OCI-LY3 (cell line): Measurements from ENCODE around the gene PSME2.

ENCODE experiments used
- H2AFZ ChIP-seq: fragments of 200-600, 300-600 bp; shearing (Covaris generic); 2 replicates; pipeline ENCODE4 v1.6.0; 2014; ENCODE audit warnings: antibody characterized with exemption, low read depth, low read length
- H3K27ac ChIP-seq: fragments of 200-600, 300-600 bp; sonication (generic); 2 replicates; pipeline ENCODE4 v1.5.1; 2014; ENCODE audit warnings: mild to moderate bottlenecking, low read length, moderate library complexity, mixed read lengths
- H3K27me3 ChIP-seq: fragments of 200-600, 300-600 bp; sonication (generic); 2 replicates; pipeline ENCODE4 v1.6.1; 2014; ENCODE audit warnings: low read depth, low read length, mixed read lengths
- H3K36me3 ChIP-seq: fragments of 200-600, 300-600 bp; sonication (generic); replicated peaks from 2 replicates; pipeline ENCODE3; 2014; ENCODE audit warnings: low read depth, low read length, mixed read lengths
- H3K4me1 ChIP-seq: fragments of 300-600, 200-600 bp; sonication (generic); 2 replicates; pipeline ENCODE4 v1.6.1; 2014; ENCODE audit warnings: low read length, mixed read lengths
- H3K4me2 ChIP-seq: fragments of 200-600, 300-600 bp; sonication (generic); 2 replicates; pipeline ENCODE4 v1.6.1; 2014; ENCODE audit warnings: low read length, mixed read lengths
- H3K4me3 ChIP-seq: fragments of 300-600, 200-600 bp; sonication (generic); 2 replicates; pipeline ENCODE4 v1.5.1; 2014; ENCODE audit warnings: antibody characterized with exemption, mild to moderate bottlenecking, low read length, moderate library complexity
- H3K79me2 ChIP-seq: fragments of 300-600, 200-600 bp; shearing (Covaris generic); 2 replicates; pipeline ENCODE4 v1.6.1; 2014; ENCODE audit warnings: mild to moderate bottlenecking, low read length, mixed read lengths
- H3K9ac ChIP-seq: fragments of 300-600, 200-600 bp; shearing (Covaris generic); 2 replicates; pipeline ENCODE4 v1.6.0; 2014; ENCODE audit warnings: mild to moderate bottlenecking, low read length, moderate library complexity
- H3K9me3 ChIP-seq: fragments of 200-600, 300-600 bp; shearing (Covaris generic); 2 replicates; pipeline ENCODE4 v1.6.1; 2014; ENCODE audit warnings: low read length, mixed read lengths; ENCODE audit not compliant: insufficient read depth
- H4K20me1 ChIP-seq: fragments of 200-600, 300-600 bp; sonication (generic); 2 replicates; pipeline ENCODE4 v1.6.1; 2016; ENCODE audit warnings: low read length, mixed read lengths; ENCODE audit not compliant: insufficient read depth
- CTCF ChIP-seq: fragments of 200-600, 300-600 bp; sonication (generic); IDR thresholded peaks from 2 replicates; pipeline ENCODE4 v1.5.1; 2014; ENCODE audit warnings: antibody characterized with exemption, low read length, low read depth
- EZH2phosphoT487 ChIP-seq: fragments of 200-600 bp; shearing (Covaris generic); IDR thresholded peaks from 2 replicates; pipeline ENCODE4 v1.6.1; 2018; ENCODE audit warnings: antibody characterized with exemption, mixed run types, low read depth

PSME2 gene

GRCh38 chr14:24126939-24127338 lies 19.5 kb downstream of the PSME2 start:
- Histone ChIP-seq H3K27me3 (no peaks in the 10 kb centered on the region), H3K4me3 (no peak overlapping the region), H3K4me1 (peaks cover 32% of the 10 kb centered on the region), H3K27ac (no peak overlapping the region), H3K9ac (no peak overlapping the region), H3K4me2 (no peak overlapping the region), H3K36me3 (peaks cover 13% of the 10 kb centered on the region), H2AFZ (no peak overlapping the region), H3K79me2 (no peaks in the 10 kb centered on the region), H4K20me1 (no peaks in the 10 kb centered on the region), H3K9me3 (no peaks in the 10 kb centered on the region)
- TF ChIP-seq EZH2phosphoT487 (no peak), CTCF (no peak)

- peaks cover 19% of the 10 kb centered on the region for H3K4me1 ChIP-seq
- no peaks in the 10 kb centered on the region for H3K27me3 ChIP-seq
- no peaks in the 10 kb centered on the region for H3K9me3 ChIP-seq
- H2AFZ ChIP-seq, result peak overlapping the region; percentile 47; the same call in 1 of the 2 replicates
- H4K20me1 ChIP-seq, result no peaks in the 10 kb centered on the region
- peaks cover 32% of the 10 kb centered on the region for H3K36me3 ChIP-seq
- H3K4me2 ChIP-seq, result peak overlapping the region; percentile 67
- H3K4me3 ChIP-seq, result peak overlapping the region; percentile 27
- H3K79me2 ChIP-seq, result no peaks in the 10 kb centered on the region
- H3K27ac ChIP-seq, result peak overlapping the region; percentile 87
- peak overlapping the region; percentile 43; the same call in 1 of the 2 replicates for H3K9ac ChIP-seq
- no peak for TF ChIP-seq CTCF
- TF ChIP-seq EZH2phosphoT487, result no peak
Observed at GRCh38 chr14:24123424-24124417, 22.7 kb downstream of the PSME2 start.

GRCh38 chr14:24122898-24123297 lies 23.5 kb downstream of the PSME2 start:
- no peak overlapping the region for H3K9ac ChIP-seq
- H3K36me3 ChIP-seq, result peaks cover 39% of the 10 kb centered on the region
- H3K4me2 ChIP-seq, result no peak overlapping the region
- peaks cover 19% of the 10 kb centered on the region for H3K4me1 ChIP-seq
- no peaks in the 10 kb centered on the region for H3K79me2 ChIP-seq
- peak overlapping the region; percentile 87 for H3K27ac ChIP-seq
- H2AFZ ChIP-seq, result no peak overlapping the region
- no peaks in the 10 kb centered on the region for H4K20me1 ChIP-seq
- H3K9me3 ChIP-seq, result no peaks in the 10 kb centered on the region
- no peak for TF ChIP-seq CTCF
- TF ChIP-seq EZH2phosphoT487, result no peak
- H3K4me3 ChIP-seq, result no peak overlapping the region
- no peaks in the 10 kb centered on the region for H3K27me3 ChIP-seq

- no peak for TF ChIP-seq EZH2phosphoT487
- TF ChIP-seq CTCF, result no peak
- Histone ChIP-seq H3K79me2 (no peaks in the 10 kb centered on the region), H3K27ac (no peak overlapping the region), H4K20me1 (no peaks in the 10 kb centered on the region), H3K27me3 (no peaks in the 10 kb centered on the region), H3K4me1 (peaks cover 19% of the 10 kb centered on the region), H3K9ac (no peak overlapping the region), H3K4me2 (no peak overlapping the region), H2AFZ (no peak overlapping the region), H3K9me3 (no peaks in the 10 kb centered on the region), H3K4me3 (no peak overlapping the region), H3K36me3 (peaks cover 41% of the 10 kb centered on the region)
Observed at GRCh38 chr14:24122416-24122815, 24.0 kb downstream of the PSME2 start.
